GM23248 (cell line): ENCODE measurements around the gene DPH3. TPM values are rescaled to one million over a fixed set of nuclear protein-coding genes. Genes with fewer than 3 reads are reported as not detected.

Experiments used
- DNase-seq: peaks from one replicate; pipeline ENCODE4 v3.0.0-alpha.2; 2015
- H2AFZ ChIP-seq: fragments of 200-600 bp; sonication (generic); 2 replicates; pipeline ENCODE4 v1.6.1; 2016; ENCODE audit warnings: antibody characterized with exemption
- H3F3A ChIP-seq: fragments of 200-600 bp; sonication (generic); 2 replicates; pipeline ENCODE4 v1.6.1; 2016; ENCODE audit warnings: mild to moderate bottlenecking, antibody characterized with exemption, mixed run types; ENCODE audit not compliant: insufficient read depth
- H3K27ac ChIP-seq: fragments of 200-600 bp; sonication (generic); 2 replicates; pipeline ENCODE4 v1.5.1; 2016; ENCODE audit warnings: mild to moderate bottlenecking
- H3K27me3 ChIP-seq: fragments of 200-600 bp; sonication (generic); replicated peaks from 2 replicates; pipeline ENCODE4 v1.6.1; 2016; ENCODE audit warnings: mild to moderate bottlenecking; ENCODE audit not compliant: insufficient read depth
- H3K36me3 ChIP-seq: fragments of 200-600 bp; sonication (generic); 2 replicates; pipeline ENCODE4 v1.6.1; 2016; ENCODE audit warnings: low read depth, mild to moderate bottlenecking
- H3K4me1 ChIP-seq: fragments of 200-600 bp; sonication (generic); 2 replicates; pipeline ENCODE4 v1.6.1; 2016; ENCODE audit warnings: mild to moderate bottlenecking; ENCODE audit not compliant: insufficient read depth
- H3K4me2 ChIP-seq: fragments of 200-600 bp; sonication (generic); one replicate; pipeline ENCODE4 v1.6.1; 2016; ENCODE audit warnings: mild to moderate bottlenecking; ENCODE audit not compliant: unreplicated experiment
- H3K4me3 ChIP-seq: fragments of 200-600 bp; sonication (generic); 2 replicates; pipeline ENCODE4 v1.5.1; 2016; ENCODE audit warnings: mild to moderate bottlenecking
- H3K79me2 ChIP-seq: fragments of 200-600 bp; sonication (generic); 2 replicates; pipeline ENCODE4 v1.6.1; 2016; ENCODE audit warnings: mild to moderate bottlenecking; ENCODE audit not compliant: insufficient read depth
- H3K9ac ChIP-seq: fragments of 200-600 bp; sonication (generic); 2 replicates; pipeline ENCODE4 v1.6.1; 2016; ENCODE audit warnings: mild to moderate bottlenecking
- H3K9me2 ChIP-seq: fragments of 200-600 bp; sonication (generic); 2 replicates; pipeline ENCODE4 v1.6.1; 2016; ENCODE audit warnings: mixed run types, mild to moderate bottlenecking, moderate library complexity; ENCODE audit not compliant: insufficient read depth
- H3K9me3 ChIP-seq: fragments of 200-600 bp; sonication (generic); one replicate; pipeline ENCODE4 v1.6.1; 2017; ENCODE audit warnings: low read depth
- H4K20me1 ChIP-seq: fragments of 200-600 bp; sonication (generic); 2 replicates; pipeline ENCODE4 v1.6.0; 2016; ENCODE audit not compliant: insufficient read depth
- EZH2 ChIP-seq: fragments of 200-600 bp; sonication (generic); IDR thresholded peaks from 2 replicates; pipeline ENCODE4 v1.6.1; 2018; ENCODE audit warnings: antibody characterized with exemption, mild to moderate bottlenecking; ENCODE audit not compliant: insufficient read depth, poor library complexity, severe bottlenecking
- EZH2phosphoT487 ChIP-seq: fragments of 200-600 bp; sonication (generic); IDR thresholded peaks from 2 replicates; pipeline ENCODE4 v1.6.1; 2018; ENCODE audit warnings: antibody characterized with exemption, moderate library complexity, mild to moderate bottlenecking, low read depth; ENCODE audit not compliant: insufficient read depth
- WGBS, 2 experiments: methylation state at CpG; one replicate each; pipeline ENCODE4 v1.1.6; 2015 to 2017; ENCODE audit warnings: low lambda C conversion rate in 2 of 2, low coverage in 1 of 2; ENCODE audit errors: missing lambda C conversion rate in 2 of 2; 5-methylcytosine and 5-hydroxymethylcytosine counted together
- in situ Hi-C: fragments of 300-500 bp; cut with MboI; formaldehyde crosslinking; loops from 2 replicates; pipeline ENCODE4 v1.15.0; 2020
- polyA plus RNA-seq: library from polyadenylated mRNA; unstranded; fragments of >200 nt; fragmentation: Nextera tagmentation; extraction: Ambion mirVana; gene quantifications from 2 replicates; pipeline ENCODE4 v1.2.1, GENCODE V29; 2016
- total RNA-seq: library from RNA; depleted of rRNA; stranded (reverse); fragments of >200 nt; shearing (Covaris generic); gene quantifications from 2 replicates; pipeline ENCODE4 v1.2.3, GENCODE V29; 2014

The DPH3 gene
- total and polyA plus RNA-seq, 2 experiments from 2014 or later: 27.1 to 51.3 TPM

GRCh38 chr3:16258866-16259265, 5.9 kb downstream of the DPH3 start:
- no peaks in the 10 kb centered on the region for H3K9me3 ChIP-seq
- no peak overlapping the region for H2AFZ ChIP-seq
- no peak for DNase-seq
- peaks cover 9% of the 10 kb centered on the region; the same call in 1 of the 2 replicates for H3F3A ChIP-seq
- no peak overlapping the region for H3K9ac ChIP-seq
- no peaks in the 10 kb centered on the region for H3K9me2 ChIP-seq
- in situ Hi-C loops: no loop called here
- no peak overlapping the region for H3K4me3 ChIP-seq
- 57 to 61% methylated on average over 1 of the region's 1 CpG for WGBS, 2 experiments
- H3K27ac ChIP-seq: no peak overlapping the region
- H3K4me2 ChIP-seq: no peak overlapping the region
- peaks cover 16% of the 10 kb centered on the region for H3K36me3 ChIP-seq
- peaks cover 14% of the 10 kb centered on the region for H3K4me1 ChIP-seq
- TF ChIP-seq EZH2: no peak
- no peak for TF ChIP-seq EZH2phosphoT487
- no peaks in the 10 kb centered on the region for H3K27me3 ChIP-seq
- H4K20me1 ChIP-seq: no peaks in the 10 kb centered on the region
- H3K79me2 ChIP-seq: peaks cover 32% of the 10 kb centered on the region

GRCh38 chr3:16258177-16258576, 6.6 kb downstream of the DPH3 start:
- WGBS, 2 experiments: 90 to 98% methylated on average over 5 of the region's 5 CpGs
- H3K4me1 ChIP-seq: peaks cover 7% of the 10 kb centered on the region
- H3K9me2 ChIP-seq: no peaks in the 10 kb centered on the region
- H3K27me3 ChIP-seq: no peaks in the 10 kb centered on the region
- in situ Hi-C loops: no loop called here
- TF ChIP-seq EZH2 (no peak), EZH2phosphoT487 (no peak)
- H3K4me2 ChIP-seq: no peak overlapping the region
- no peak for DNase-seq
- no peak overlapping the region for H2AFZ ChIP-seq
- H3K4me3 ChIP-seq: no peak overlapping the region
- H3K79me2 ChIP-seq: peaks cover 25% of the 10 kb centered on the region
- no peaks in the 10 kb centered on the region for H3K9me3 ChIP-seq
- no peak overlapping the region for H3K9ac ChIP-seq
- H3F3A ChIP-seq: peaks cover 9% of the 10 kb centered on the region; the same call in 1 of the 2 replicates
- no peak overlapping the region for H3K27ac ChIP-seq
- H4K20me1 ChIP-seq: no peaks in the 10 kb centered on the region
- peaks cover 16% of the 10 kb centered on the region for H3K36me3 ChIP-seq

GRCh38 chr3:16257309-16257708, 7.4 kb downstream of the DPH3 start:
- TF ChIP-seq EZH2phosphoT487: no peak
- TF ChIP-seq EZH2: no peak
- Histone ChIP-seq H2AFZ (no peak overlapping the region), H3F3A (peaks cover 9% of the 10 kb centered on the region; the same call in 1 of the 2 replicates), H3K27ac (no peak overlapping the region), H4K20me1 (no peaks in the 10 kb centered on the region), H3K4me1 (0 out of 2 replicates have a peak, but pooled peaks cover 3% of the 10 kb centered on the region), H3K36me3 (peaks cover 16% of the 10 kb centered on the region), H3K4me3 (no peak overlapping the region), H3K79me2 (peaks cover 16% of the 10 kb centered on the region), H3K9me3 (no peaks in the 10 kb centered on the region), H3K9me2 (no peaks in the 10 kb centered on the region), H3K9ac (no peak overlapping the region), H3K27me3 (no peaks in the 10 kb centered on the region), H3K4me2 (no peak overlapping the region)
- DNase-seq: no peak
- 92 to 98% methylated on average over 2 of the region's 2 CpGs for WGBS, 2 experiments
- in situ Hi-C loops: no loop called here

GRCh38 chr3:16255726-16256125, 9.0 kb downstream of the DPH3 start:
- WGBS, 2 experiments: 87% methylated on average over 5 of the region's 5 CpGs
- Histone ChIP-seq H3K36me3 (peaks cover 16% of the 10 kb centered on the region), H3K4me3 (no peak overlapping the region), H3K27ac (no peak overlapping the region), H3K9ac (no peak overlapping the region), H3K79me2 (peaks cover under 1% of the 10 kb centered on the region; the same call in 1 of the 2 replicates), H3K9me2 (no peaks in the 10 kb centered on the region), H3K9me3 (no peaks in the 10 kb centered on the region), H3F3A (peaks cover 9% of the 10 kb centered on the region; the same call in 1 of the 2 replicates), H3K27me3 (no peaks in the 10 kb centered on the region), H3K4me2 (no peak overlapping the region), H2AFZ (no peak overlapping the region), H3K4me1 (no peaks in the 10 kb centered on the region), H4K20me1 (no peaks in the 10 kb centered on the region)
- no peak for DNase-seq
- TF ChIP-seq EZH2 (no peak), EZH2phosphoT487 (no peak)
- in situ Hi-C loops: no loop called here

GRCh38 chr3:16255326-16255725, 9.4 kb downstream of the DPH3 start:
- Histone ChIP-seq H3F3A (peaks cover 9% of the 10 kb centered on the region; the same call in 1 of the 2 replicates), H3K4me3 (no peak overlapping the region), H4K20me1 (no peaks in the 10 kb centered on the region), H3K27me3 (no peaks in the 10 kb centered on the region), H3K79me2 (no peaks in the 10 kb centered on the region), H3K4me2 (no peak overlapping the region), H3K9me2 (no peaks in the 10 kb centered on the region), H3K27ac (no peak overlapping the region), H3K36me3 (peaks cover 13% of the 10 kb centered on the region), H3K4me1 (no peaks in the 10 kb centered on the region), H3K9me3 (no peaks in the 10 kb centered on the region), H2AFZ (no peak overlapping the region), H3K9ac (no peak overlapping the region)
- TF ChIP-seq EZH2phosphoT487: no peak
- no peak for TF ChIP-seq EZH2
- DNase-seq: no peak
- in situ Hi-C loops: no loop called here
- 76 to 78% methylated on average over 3 of the region's 3 CpGs for WGBS, 2 experiments
